ENCODE results near the gene GALNT3. TPM values are rescaled to one million over a fixed set of nuclear protein-coding genes. Genes with fewer than 3 reads are reported as not detected.

The GALNT3 gene
- total RNA-seq, 1 experiment from 2014 or later = 18.5 TPM

GRCh38 chr2:165837122-165837521, 43.1 kb upstream of the GALNT3 start:
- Histone ChIP-seq H3K56ac (ENCODE audit: insufficient read length, low read depth, low read length) (no peak overlapping the region), H3K27ac (ENCODE audit: insufficient read length, low read depth, low read length) (no peak overlapping the region), H3K27me3 (ENCODE audit: insufficient read depth, low read length) (no peaks in the 10 kb centered on the region), H2AK5ac (ENCODE audit: insufficient read length, low read length) (no peak overlapping the region), H4K91ac (ENCODE audit: insufficient read length, low read depth, low read length) (no peak overlapping the region), H3T11ph (ENCODE audit: low read length) (no peak overlapping the region), H2BK5ac (ENCODE audit: insufficient read length, low read length) (no peak overlapping the region), H2BK15ac (ENCODE audit: low read depth, low read length) (no peak overlapping the region), H3K18ac (ENCODE audit: insufficient read length, low read depth, low read length) (no peak overlapping the region), H4K20me1 (ENCODE audit: control insufficient read depth, insufficient read depth, insufficient read length) (no peaks in the 10 kb centered on the region), H4K8ac (replicated peaks; ENCODE audit: insufficient read length, low read depth, low read length) (no peak overlapping the region), H3K14ac (ENCODE audit: insufficient read depth, low read length) (no peak overlapping the region), H3K9me3 (ENCODE audit: control insufficient read depth, low read depth, low read length) (no peaks in the 10 kb centered on the region), H2BK12ac (ENCODE audit: insufficient read length, low read depth, low read length) (no peak overlapping the region), H3K4me1 (ENCODE audit: insufficient read depth, low read length) (no peaks in the 10 kb centered on the region), H2AFZ (ENCODE audit: low read length) (no peak overlapping the region), H3K4me2 (ENCODE audit: insufficient read depth, insufficient read length, low read length) (no peak overlapping the region), H3K9ac (ENCODE audit: extremely low read depth, insufficient read length, low read length) (no peak overlapping the region), H3K23me2 (ENCODE audit: insufficient read length, low read depth, low read length, poor library complexity, severe bottlenecking) (no peaks in the 10 kb centered on the region), H3K23ac (ENCODE audit: insufficient read length, low read depth, low read length) (no peak overlapping the region), H4K5ac (ENCODE audit: insufficient read length, low read depth, low read length) (no peak overlapping the region), H2BK120ac (ENCODE audit: low read depth, low read length, poor library complexity, severe bottlenecking) (no peak overlapping the region), H3K79me2 (ENCODE audit: insufficient read depth, low read length) (no peaks in the 10 kb centered on the region), H3K4ac (ENCODE audit: low read depth, low read length) (no peak overlapping the region), H2BK20ac (ENCODE audit: low read depth, low read length, poor library complexity, severe bottlenecking) (no peak overlapping the region), H3K79me1 (ENCODE audit: insufficient read depth, low read depth, low read length, poor library complexity, severe bottlenecking) (no peaks in the 10 kb centered on the region)
- Mint-ChIP-seq H3K4me1 (peaks cover 10 to 22% of the 10 kb centered on the region in 2 experiments), H3K27ac (no peak overlapping the region; a peak in 2 of 7 replicates), H3K27me3 (ENCODE audit: low read depth) (no peaks in the 10 kb centered on the region), H3K9me3 (peaks cover 2 to 3% of the 10 kb centered on the region in 2 experiments; a peak in 2 of 5 replicates), H3K36me3 (ENCODE audit: insufficient read depth in 1 of 3, low read depth in 3 of 3) (peaks cover 0 to 13% (median 4%) of the 10 kb centered on the region in 3 experiments; a peak in 4 of 7 replicates), H3K4me3 (no peak overlapping the region)
- no peak for TF ChIP-seq CTCF (conservative IDR thresholded peaks at IDR 0.05)
- no CpG with 5 or more reads among the region's 3 CpGs for WGBS (ENCODE audit: extremely low coverage, insufficient read length, low lambda C conversion rate)
- DNase-seq = no peak

All from H9 (cell line).